Calu3 (cell line): ENCODE data around the gene PTPRA. TPM values are rescaled to one million over a fixed set of nuclear protein-coding genes. Genes with fewer than 3 reads are reported as not detected.

ENCODE experiments used
- BruUV-seq: library from RNA; stranded (reverse); fragments of 400-500 nt; replicated peaks from 2 replicates; lab custom pipeline; 2021; lab: Mats Ljungman, UMichigan
- CTCF ChIA-PET: fragments of 300-600 bp; sonication (Branson Sonifier 250); formaldehyde crosslinking; loops from one replicate; lab custom pipeline; 2022; ENCODE audit warnings: antibody characterized with exemption; lab: Charles Lee
- DNase-seq: peaks from one replicate; pipeline ENCODE4 v3.0.0; 2022
- H3K27ac Mint-ChIP-seq: one replicate; pipeline ENCODE4 v1.8.0; 2022; ENCODE audit warnings: mixed read lengths; ENCODE audit not compliant: unreplicated experiment
- H3K27me3 Mint-ChIP-seq: one replicate; pipeline ENCODE4 v1.8.0; 2022; ENCODE audit warnings: mixed read lengths; ENCODE audit not compliant: unreplicated experiment
- H3K36me3 Mint-ChIP-seq: one replicate; pipeline ENCODE4 v1.8.0; 2022; ENCODE audit warnings: mild to moderate bottlenecking, moderate library complexity, mixed read lengths; ENCODE audit not compliant: insufficient read depth, unreplicated experiment
- H3K4me1 Mint-ChIP-seq: one replicate; pipeline ENCODE4 v1.8.0; 2022; ENCODE audit warnings: mild to moderate bottlenecking, low read depth, mixed read lengths; ENCODE audit not compliant: unreplicated experiment
- H3K4me3 Mint-ChIP-seq: one replicate; pipeline ENCODE4 v1.8.0; 2022; ENCODE audit warnings: mild to moderate bottlenecking, low read depth, moderate library complexity, mixed read lengths; ENCODE audit not compliant: unreplicated experiment
- H3K9me3 Mint-ChIP-seq: one replicate; pipeline ENCODE4 v1.8.0; 2022; ENCODE audit warnings: low read depth, mixed read lengths; ENCODE audit not compliant: unreplicated experiment
- intact Hi-C: fragments of 100-400 bp; cut with micrococcal nuclease; formaldehyde crosslinking; loops from one replicate; pipeline ENCODE4 v1.10.0; 2022; ENCODE audit not compliant: unreplicated experiment
- total RNA-seq: library from RNA; stranded (reverse); gene quantifications from 2 replicates; pipeline ENCODE4 v1.2.3, GENCODE V29; 2022
- TF ChIP-seq, protein P1 (sequence below): fragments of 200-600 bp; IDR thresholded peaks from one replicate; pipeline ENCODE4 v1.8.0; 2022; ENCODE audit warnings: antibody characterized with exemption; ENCODE audit not compliant: unreplicated experiment

PTPRA gene
- total RNA-seq, 1 experiment from 2014 or later, result 30.2 TPM

DNA sequence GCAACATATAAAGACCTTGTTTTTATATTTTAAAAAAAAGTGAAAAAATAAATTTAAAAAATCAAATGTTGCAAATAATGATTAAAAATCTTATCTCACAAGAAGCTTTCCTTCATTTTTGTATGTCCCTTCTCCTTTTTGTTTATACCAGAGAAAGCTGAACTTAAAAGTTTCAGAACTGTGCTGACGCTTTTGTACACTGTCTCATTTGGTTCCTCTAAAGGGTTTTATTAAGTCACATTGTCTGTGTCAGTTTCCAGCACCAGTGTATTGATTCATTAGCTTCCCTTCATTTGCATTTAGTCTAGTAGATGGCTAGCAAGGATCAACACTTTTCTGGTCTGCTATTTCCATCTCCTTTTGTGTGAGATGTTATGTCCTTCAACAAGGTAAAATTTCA, 39.5 kb upstream of the PTPRA start:
- TF ChIP-seq, protein P1, sequence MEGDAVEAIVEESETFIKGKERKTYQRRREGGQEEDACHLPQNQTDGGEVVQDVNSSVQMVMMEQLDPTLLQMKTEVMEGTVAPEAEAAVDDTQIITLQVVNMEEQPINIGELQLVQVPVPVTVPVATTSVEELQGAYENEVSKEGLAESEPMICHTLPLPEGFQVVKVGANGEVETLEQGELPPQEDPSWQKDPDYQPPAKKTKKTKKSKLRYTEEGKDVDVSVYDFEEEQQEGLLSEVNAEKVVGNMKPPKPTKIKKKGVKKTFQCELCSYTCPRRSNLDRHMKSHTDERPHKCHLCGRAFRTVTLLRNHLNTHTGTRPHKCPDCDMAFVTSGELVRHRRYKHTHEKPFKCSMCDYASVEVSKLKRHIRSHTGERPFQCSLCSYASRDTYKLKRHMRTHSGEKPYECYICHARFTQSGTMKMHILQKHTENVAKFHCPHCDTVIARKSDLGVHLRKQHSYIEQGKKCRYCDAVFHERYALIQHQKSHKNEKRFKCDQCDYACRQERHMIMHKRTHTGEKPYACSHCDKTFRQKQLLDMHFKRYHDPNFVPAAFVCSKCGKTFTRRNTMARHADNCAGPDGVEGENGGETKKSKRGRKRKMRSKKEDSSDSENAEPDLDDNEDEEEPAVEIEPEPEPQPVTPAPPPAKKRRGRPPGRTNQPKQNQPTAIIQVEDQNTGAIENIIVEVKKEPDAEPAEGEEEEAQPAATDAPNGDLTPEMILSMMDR, result no peak
- no peak for DNase-seq
- Mint-ChIP-seq H3K9me3 (no peaks in the 10 kb centered on the region), H3K4me1 (no peaks in the 10 kb centered on the region), H3K36me3 (peaks cover 11% of the 10 kb centered on the region), H3K27me3 (peaks cover 6% of the 10 kb centered on the region), H3K4me3 (no peak overlapping the region), H3K27ac (no peak overlapping the region)
- intact Hi-C loops, result no loop called here
- BruUV-seq, result no TSS peak
- CTCF ChIA-PET, result no interaction called here

DNA sequence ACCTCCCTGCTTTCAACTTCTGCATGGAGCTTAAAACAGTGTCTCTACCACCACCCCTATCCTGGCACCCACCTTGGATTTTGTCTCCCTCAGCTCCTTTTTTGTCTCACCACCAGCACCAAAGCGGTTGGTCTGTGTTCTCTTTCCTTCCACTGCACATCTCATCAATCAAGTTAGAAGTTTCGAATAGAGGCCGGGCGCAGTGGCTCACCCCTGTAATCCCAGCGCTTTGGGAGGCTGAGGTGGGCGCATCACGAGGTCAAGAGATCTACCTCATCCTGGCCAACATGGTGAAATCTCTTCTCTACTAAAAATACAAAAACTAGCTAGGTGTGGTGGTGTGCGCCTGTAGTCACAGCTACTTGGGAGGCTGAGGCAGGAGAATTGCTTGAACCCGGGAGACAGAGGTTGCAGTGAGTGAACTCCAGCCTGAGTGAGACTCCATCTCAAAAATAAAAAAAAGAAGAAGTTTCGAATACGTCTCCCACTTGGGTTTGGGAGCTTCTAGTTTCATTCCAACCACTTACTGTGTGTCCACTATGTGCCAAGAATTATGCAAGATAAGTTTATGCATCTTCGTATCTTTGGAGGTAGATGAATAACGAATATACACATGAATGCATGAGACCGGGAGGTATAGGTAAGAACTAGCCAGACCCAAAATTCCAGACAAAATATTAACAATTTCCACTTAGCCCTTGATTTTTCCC, 38.7 kb upstream of the PTPRA start:
- BruUV-seq, result no TSS peak
- TF ChIP-seq, protein P1, result no peak
- CTCF ChIA-PET, result no interaction called here
- Mint-ChIP-seq H3K36me3 (peaks cover 17% of the 10 kb centered on the region), H3K4me3 (no peak overlapping the region), H3K27me3 (no peaks in the 10 kb centered on the region), H3K4me1 (peaks cover 6% of the 10 kb centered on the region), H3K9me3 (no peaks in the 10 kb centered on the region), H3K27ac (no peak overlapping the region)
- DNase-seq, result no peak
- intact Hi-C loops, result no loop called here

DNA sequence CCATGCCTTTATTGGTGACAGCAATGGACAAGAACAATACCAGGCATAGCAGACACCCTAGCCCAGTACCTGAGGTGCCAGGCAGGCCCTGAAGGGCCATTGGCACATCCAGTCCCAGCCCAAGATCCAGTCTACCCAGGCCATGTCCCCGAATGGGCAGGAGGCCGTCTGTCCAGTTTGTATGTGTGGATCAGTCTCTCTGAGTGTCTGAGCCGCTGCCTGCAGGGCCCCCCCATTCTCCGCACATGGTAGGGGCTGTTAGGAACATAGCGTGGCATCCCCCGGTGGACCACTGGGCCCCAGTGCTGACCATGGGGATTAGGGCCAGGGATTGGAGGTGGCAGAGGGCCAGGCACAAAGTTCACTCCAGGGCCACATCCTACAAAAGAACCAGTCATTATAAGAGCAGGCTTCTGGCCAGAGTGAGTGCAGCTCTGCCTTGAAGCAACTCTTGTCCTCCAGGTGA, 37.9 kb upstream of the PTPRA start:
- TF ChIP-seq, protein P1, result no peak
- no peaks in the 10 kb centered on the region for H3K9me3 Mint-ChIP-seq
- H3K4me1 Mint-ChIP-seq, result peaks cover 8% of the 10 kb centered on the region
- H3K27ac Mint-ChIP-seq, result no peak overlapping the region
- no peak overlapping the region for H3K4me3 Mint-ChIP-seq
- peaks cover 23% of the 10 kb centered on the region for H3K36me3 Mint-ChIP-seq
- TSS peak; percentile 1 for BruUV-seq
- intact Hi-C loops, result no loop called here
- no peaks in the 10 kb centered on the region for H3K27me3 Mint-ChIP-seq
- no peak for DNase-seq
- CTCF ChIA-PET, result no interaction called here

DNA sequence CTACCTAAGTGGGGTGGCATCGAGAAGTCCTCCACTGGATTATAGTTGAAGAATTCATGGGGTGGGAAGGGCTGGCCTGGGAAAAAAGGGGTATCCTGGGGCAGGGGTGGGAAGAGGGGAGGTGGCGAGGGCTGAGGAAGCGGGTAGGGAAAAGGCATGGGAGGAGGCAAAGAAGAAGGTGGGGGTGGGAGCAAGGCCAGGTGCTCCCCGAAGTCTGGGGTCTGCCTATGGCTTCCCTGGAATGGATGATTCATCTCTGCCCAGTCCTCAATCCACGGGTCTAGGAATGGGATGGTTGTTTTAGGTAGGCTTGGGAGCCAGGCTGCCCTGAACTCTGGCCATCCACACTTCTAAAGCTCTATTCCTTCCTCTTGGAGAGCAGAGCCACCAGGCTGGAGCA, 37.2 kb upstream of the PTPRA start:
- no peak overlapping the region for H3K27ac Mint-ChIP-seq
- H3K9me3 Mint-ChIP-seq, result no peaks in the 10 kb centered on the region
- no peak for DNase-seq
- TF ChIP-seq, protein P1, result no peak
- peaks cover 30% of the 10 kb centered on the region for H3K36me3 Mint-ChIP-seq
- CTCF ChIA-PET, result no interaction called here
- H3K4me1 Mint-ChIP-seq, result peaks cover 8% of the 10 kb centered on the region
- no TSS peak for BruUV-seq
- no peaks in the 10 kb centered on the region for H3K27me3 Mint-ChIP-seq
- intact Hi-C loops, result no loop called here
- H3K4me3 Mint-ChIP-seq, result no peak overlapping the region
